Raji (cell line): ENCODE data around the gene EOLA2.

Experiments
- POLR2A ChIP-seq: IDR thresholded peaks from 2 replicates; pipeline ENCODE4 v1.6.1; 2011; ENCODE audit warnings: low read depth, low read length, control low read depth; ENCODE audit not compliant: insufficient read depth

Gene EOLA2

DNA sequence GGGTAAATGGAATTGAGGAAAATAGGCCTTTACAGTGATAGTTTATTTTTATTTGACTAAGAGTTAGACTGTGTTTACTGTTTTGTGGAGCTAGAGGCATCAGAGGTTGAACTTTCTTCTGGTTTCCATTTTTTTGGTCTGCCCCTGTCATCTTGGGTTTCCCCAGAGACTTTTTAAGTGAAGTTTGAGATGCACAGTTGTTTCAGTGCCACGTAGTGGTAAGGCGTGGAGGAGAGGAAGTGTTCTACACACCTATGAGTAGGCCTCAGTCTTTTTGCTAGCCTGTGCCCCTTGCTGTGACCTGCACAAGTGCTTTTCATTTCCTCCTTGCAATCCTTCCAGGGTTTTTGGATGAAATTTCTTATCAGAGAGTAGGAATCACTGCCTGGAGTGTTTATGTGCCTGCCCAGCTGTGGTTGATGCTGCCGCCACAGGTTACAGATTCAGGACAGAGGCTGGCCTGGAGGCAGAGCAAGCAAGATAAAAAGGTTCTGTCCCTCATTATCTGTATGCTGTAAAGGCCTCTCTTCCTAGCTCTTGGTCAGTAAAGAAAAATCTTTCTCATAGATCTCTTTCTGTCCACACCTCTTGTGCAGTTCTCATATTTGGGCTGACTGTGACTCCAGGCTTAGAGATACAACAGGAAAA lies 21.4 kb downstream of the EOLA2 start:
- TF ChIP-seq POLR2A, result no peak

DNA sequence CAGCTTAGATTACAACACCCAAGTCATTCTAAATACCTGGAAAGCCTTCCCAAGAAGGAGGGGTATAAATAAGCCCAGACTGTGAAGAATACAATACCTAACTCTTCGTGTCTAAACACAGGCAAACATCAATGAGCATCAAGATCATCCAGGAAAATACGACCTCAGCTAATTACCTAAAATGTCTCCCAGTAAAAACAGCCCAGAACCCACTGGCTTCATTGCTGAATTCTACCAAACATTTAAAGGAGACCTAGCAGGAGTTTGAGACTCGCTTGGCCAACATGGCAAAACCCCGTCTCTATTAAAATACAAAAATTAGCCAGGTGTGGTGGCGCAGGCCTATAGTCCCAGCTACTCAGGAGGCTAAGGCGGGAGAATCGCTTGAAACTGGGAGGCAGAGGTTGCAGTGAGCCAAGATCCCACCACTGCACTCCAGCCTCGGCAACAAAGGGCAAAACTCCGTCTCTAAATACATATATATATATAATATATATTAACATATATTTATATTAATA lies 28.1 kb downstream of the EOLA2 start:
- TF ChIP-seq POLR2A, result no peak

DNA sequence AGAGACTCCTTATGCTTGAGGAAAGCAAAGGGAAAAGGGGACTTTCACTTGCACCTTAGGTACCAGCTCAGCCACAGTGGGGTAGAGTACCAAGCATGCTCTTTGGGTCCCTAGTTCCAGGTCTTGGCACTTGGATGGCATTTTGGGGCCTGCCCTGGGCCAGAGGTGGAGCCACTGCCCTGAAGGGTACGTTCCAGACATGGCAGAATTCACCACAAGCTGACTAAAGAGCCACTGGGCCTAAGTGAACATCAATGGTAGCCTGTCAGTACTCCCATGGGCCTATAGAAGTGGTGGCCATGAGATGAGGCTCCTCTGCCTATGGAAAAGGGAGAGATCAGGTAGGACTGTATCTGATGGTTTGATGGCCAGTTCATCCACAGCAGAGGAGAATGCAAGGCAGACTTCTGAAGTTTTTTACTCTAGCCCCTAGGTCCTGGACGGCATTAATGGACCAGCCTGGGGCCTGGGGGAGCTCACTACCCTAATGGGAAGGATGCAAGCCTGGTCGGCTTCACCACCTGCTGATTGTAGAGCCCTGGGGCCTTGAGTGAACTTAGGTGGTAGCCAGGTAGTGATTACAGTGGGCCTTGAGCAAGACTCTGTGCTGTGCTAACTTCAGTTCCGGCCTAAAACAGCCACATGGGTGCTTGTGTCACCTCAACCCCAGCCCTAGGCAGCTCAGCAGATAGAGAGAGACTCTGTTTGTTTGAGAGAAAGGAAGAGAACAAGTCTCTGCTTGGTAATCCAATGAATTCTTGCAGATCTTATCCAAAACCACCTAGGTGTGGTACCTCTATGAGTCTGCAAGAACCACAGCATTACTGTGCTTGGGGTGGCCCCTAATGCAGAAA lies 28.7 kb downstream of the EOLA2 start:
- no peak for TF ChIP-seq POLR2A

DNA sequence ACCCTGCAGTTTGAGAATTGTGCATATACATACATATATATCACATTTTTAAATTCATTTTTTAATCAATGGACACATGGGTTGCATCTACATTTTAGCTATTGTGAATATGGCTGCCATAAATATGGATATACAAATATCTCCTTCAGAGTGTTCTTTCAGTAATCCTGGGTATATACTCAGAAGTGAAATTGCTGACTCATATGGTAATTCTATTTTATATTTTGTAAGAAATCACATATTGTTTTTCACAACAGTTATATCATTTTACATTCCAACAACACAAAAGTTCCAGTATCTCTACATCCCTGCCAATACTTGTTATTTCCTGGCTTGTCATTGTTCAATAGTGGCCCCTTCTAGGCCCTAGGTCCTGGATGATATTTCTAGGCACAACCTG lies 29.6 kb downstream of the EOLA2 start:
- TF ChIP-seq POLR2A, result no peak

DNA sequence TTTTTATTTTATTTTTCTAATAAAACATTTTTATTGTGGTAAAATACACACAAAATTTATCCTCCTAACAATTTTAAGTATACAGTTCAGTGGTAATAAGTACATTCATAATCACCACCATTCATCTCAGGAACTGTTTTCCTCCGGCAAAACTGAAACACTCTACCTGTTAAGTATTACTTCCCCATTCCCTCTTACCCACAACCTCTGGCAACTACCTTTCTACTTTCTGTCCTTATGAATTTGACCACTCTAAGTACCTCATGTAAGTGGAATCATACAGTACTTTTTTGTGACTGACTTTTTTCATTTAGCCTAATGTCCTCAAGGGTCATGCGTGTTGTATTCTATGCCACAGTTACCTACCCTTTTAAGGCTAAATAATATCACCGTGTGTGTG lies 30.0 kb downstream of the EOLA2 start:
- TF ChIP-seq POLR2A, result no peak

DNA sequence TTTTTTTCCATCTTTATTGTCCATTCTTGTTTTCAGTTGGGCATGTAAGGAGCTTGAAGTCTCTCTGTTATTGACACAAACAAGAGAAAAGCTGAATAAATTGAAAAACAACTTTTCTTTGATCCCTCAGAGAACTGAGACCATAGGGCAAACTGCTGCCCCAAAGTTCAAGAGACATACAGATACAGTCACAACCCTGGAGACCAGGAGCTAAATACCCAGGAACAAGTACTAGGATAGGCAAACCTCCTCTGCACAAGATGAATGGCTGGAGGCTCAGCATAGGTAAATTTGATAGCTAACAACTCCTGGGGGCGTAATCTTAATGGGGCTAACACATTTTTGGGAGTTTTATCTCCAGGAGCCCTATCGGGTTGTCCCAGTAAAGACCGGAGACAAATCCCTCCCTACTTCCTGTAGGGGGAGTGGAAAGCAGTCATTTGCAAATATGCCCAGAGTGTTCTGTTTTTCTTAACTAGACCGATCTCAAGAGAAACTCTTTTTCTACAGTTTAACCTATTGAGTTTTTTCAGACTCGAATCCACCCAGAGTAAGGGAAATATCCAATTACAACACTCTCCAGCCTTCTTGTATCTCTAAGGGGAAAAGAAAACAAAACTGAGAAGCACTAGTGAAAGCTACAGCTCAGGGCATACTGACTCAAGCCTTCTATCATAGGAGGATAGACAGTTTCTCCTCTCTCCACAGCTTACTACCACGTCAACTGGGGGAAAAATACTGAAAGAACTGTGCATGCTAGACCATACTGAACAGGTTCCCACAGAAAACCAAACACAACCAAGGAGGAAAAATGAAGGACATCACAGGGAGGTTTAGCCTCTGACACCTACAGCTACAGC lies 34.2 kb downstream of the EOLA2 start:
- TF ChIP-seq POLR2A, result no peak

DNA sequence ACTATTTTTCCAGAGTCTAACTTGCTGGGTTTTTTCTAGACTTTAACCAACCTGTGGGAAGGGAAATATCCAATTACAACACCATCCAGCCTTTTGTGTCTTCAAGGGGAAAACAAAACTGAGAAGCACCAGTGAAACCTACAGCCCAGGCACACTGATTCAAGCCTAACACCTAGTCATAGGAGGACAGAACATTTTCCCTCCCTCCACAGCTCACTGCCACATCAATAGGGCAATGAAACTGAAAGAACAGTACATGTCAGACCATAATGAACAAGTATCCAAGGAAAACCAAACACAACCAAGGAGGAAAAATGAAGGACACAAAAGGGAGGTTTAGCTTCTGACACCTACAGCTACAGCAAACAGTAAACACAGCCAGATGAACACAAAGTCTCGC lies 39.7 kb downstream of the EOLA2 start:
- TF ChIP-seq POLR2A, result no peak
